ENCODE results near the gene DLG2. TPM values are rescaled to one million over a fixed set of nuclear protein-coding genes. Genes with fewer than 3 reads are reported as not detected.
"Not testable (repeated sequence)": the region's sequence is repeated elsewhere in the genome, so short reads cannot be mapped to it uniquely, and the experiment has no call there.

DLG2 gene
- total and polyA plus RNA-seq, 9 donors: 2.5 to 20.7 (median 12.0) TPM

DNA sequence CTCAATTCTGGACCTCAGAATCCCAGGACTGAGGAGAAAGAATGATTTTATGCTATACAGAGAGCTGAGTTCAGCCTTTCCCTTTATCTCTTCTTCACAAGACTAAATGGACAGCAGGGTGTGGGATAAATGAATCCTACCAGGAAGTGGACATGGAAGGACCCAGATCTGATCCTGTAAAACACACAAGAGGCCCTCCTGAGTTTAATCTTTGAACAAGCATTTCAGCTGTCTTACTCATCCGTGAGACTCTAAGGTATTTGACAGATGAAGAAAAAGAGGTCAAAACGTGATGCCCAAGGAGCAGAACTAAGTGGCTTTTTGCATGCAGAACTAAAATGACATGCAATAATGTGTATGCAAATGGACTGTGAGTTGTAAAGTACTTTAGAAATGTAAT, 511.3 kb downstream of the DLG2 start:
- no peak overlapping the region for H3K27ac ChIP-seq
- H3K36me3 ChIP-seq: no peaks in the 10 kb centered on the region
- H3K9me3 ChIP-seq: no peaks in the 10 kb centered on the region
- no peak overlapping the region for H3K4me3 ChIP-seq
- H3K27me3 ChIP-seq: no peaks in the 10 kb centered on the region
- intact Hi-C loops (cut with DNase I): no loop called here
- no peak for DNase-seq
- 86 to 92% (median 88%) methylated on average over 2 of the region's 2 CpGs for WGBS, 3 donors
- TF ChIP-seq EP300 (IDR thresholded peaks at IDR 0.05): no peak
- TF ChIP-seq, protein P1, sequence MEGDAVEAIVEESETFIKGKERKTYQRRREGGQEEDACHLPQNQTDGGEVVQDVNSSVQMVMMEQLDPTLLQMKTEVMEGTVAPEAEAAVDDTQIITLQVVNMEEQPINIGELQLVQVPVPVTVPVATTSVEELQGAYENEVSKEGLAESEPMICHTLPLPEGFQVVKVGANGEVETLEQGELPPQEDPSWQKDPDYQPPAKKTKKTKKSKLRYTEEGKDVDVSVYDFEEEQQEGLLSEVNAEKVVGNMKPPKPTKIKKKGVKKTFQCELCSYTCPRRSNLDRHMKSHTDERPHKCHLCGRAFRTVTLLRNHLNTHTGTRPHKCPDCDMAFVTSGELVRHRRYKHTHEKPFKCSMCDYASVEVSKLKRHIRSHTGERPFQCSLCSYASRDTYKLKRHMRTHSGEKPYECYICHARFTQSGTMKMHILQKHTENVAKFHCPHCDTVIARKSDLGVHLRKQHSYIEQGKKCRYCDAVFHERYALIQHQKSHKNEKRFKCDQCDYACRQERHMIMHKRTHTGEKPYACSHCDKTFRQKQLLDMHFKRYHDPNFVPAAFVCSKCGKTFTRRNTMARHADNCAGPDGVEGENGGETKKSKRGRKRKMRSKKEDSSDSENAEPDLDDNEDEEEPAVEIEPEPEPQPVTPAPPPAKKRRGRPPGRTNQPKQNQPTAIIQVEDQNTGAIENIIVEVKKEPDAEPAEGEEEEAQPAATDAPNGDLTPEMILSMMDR (IDR thresholded peaks at IDR 0.05): no peak
- TF ChIP-seq POLR2A (IDR thresholded peaks at IDR 0.05): no peak
- no peaks in the 10 kb centered on the region for H3K4me1 ChIP-seq (ENCODE audit: insufficient read depth)

DNA sequence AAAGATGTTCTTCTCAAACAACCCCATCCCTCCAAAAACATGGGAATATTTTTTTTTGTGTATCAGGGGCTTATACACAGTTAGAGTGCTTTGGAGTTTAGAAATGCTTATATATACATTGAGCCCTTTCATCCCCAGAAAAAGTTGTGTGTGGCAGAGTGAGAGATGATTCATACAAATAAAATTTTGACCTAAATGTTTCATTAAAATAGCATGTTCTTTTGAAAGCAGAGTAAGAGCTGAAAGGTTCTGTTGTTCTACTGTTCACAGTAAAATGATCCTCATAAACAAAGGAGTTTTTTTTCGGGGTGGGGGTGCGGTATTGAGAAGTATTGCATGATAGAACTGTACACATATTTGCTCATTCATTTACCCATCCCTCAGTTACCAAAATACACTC, 512.4 kb downstream of the DLG2 start:
- Histone ChIP-seq H3K27ac (no peak overlapping the region), H3K4me3 (no peak overlapping the region), H3K36me3 (no peaks in the 10 kb centered on the region), H3K27me3 (no peaks in the 10 kb centered on the region), H3K9me3 (no peaks in the 10 kb centered on the region), H3K4me1 (ENCODE audit: insufficient read depth) (no peaks in the 10 kb centered on the region)
- TF ChIP-seq, protein P1 (IDR thresholded peaks at IDR 0.05): no peak
- DNase-seq: no peak
- intact Hi-C loops (cut with DNase I): no loop called here
- WGBS, 3 donors: 93 to 95% (median 94%) methylated on average over 2 of the region's 2 CpGs

DNA sequence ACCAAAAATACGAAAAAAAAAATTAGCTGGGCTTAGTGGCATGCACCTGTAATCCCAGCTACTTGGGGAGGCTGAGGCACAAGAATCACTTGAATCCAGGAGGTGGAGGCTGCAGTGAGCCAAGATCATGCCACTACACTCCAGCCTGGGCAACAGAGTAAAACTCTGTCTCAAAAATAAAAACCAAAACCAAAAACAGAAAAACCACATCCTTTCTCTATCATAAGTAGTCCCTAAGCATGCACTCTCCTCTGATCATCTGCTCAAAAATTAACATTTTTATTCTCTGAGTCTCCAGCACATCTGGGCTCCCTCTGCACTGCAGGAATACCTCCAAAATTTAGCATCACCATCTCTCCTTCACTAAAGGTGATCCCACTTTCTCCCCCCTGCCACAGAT, 516.9 kb downstream of the DLG2 start:
- H3K36me3 ChIP-seq; H3K9me3 ChIP-seq; H3K27ac ChIP-seq; H3K27me3 ChIP-seq; intact Hi-C loops (cut with DNase I); DNase-seq; H3K4me3 ChIP-seq; H3K4me1 ChIP-seq (ENCODE audit: insufficient read depth): not testable (repeated sequence)
- WGBS, 3 donors: 85 to 97% (median 85%) methylated on average over 1 of the region's 1 CpG

DNA sequence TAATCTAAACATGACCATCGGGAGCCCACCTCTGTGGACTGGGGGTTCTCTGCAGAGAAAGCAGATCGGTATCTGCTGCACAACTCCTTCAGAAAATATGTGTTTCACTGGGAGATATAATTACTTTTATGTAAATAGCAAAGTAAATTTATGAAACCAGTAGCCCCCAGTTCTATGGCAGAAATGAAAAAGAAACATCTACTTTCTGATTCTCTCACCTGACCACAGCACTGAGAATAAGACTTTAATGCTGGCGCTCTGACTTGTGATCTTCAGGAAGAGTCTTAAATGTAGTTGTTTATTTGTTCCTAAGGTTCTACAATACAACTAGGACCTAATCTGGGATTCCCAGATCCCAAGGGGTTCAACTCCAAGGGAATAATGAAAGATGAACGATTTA, 518.0 kb downstream of the DLG2 start:
- TF ChIP-seq EP300 (IDR thresholded peaks at IDR 0.05) (no peak), POLR2A (IDR thresholded peaks at IDR 0.05) (no peak)
- TF ChIP-seq, protein P1 (IDR thresholded peaks at IDR 0.05): no peak

DNA sequence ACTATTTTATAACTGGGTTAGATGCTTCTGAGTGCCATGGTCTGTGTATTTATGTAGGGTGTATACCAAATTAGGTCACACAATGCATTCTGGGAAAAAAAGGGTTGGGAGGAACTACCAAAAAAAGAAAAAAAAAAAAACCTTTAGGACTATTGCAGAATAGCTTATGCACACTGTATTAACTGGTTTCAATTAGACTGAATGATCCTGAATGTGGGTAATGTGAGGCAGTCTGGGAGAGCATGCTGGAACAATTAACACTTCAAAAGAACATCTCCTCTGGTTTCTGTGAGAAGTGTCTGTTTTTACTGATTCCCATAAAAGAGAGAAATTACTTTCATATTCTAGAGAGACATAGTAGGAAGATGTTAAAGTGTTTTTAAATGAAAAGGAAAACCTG, 521.3 kb downstream of the DLG2 start:
- no peak overlapping the region for H3K4me3 ChIP-seq
- H3K27ac ChIP-seq: no peak overlapping the region
- H3K9me3 ChIP-seq: no peaks in the 10 kb centered on the region
- H3K27me3 ChIP-seq: no peaks in the 10 kb centered on the region
- intact Hi-C loops (cut with DNase I): no loop called here
- H3K4me1 ChIP-seq (ENCODE audit: insufficient read depth): no peaks in the 10 kb centered on the region
- H3K36me3 ChIP-seq: no peaks in the 10 kb centered on the region
- TF ChIP-seq EP300 (IDR thresholded peaks at IDR 0.05) (no peak), POLR2A (IDR thresholded peaks at IDR 0.05) (no peak)
- TF ChIP-seq, protein P1 (IDR thresholded peaks at IDR 0.05): no peak
- DNase-seq: no peak

More for the DNA sequence above, 518.0 kb downstream of the DLG2 start:
- intact Hi-C loops (cut with DNase I): no loop called here
- WGBS, 3 donors: 89 to 95% (median 93%) methylated on average over 4 of the region's 4 CpGs
- H3K27me3 ChIP-seq: no peaks in the 10 kb centered on the region
- no peaks in the 10 kb centered on the region for H3K4me1 ChIP-seq (ENCODE audit: insufficient read depth)
- DNase-seq: no peak
- no peak overlapping the region for H3K27ac ChIP-seq
- no peaks in the 10 kb centered on the region for H3K9me3 ChIP-seq
- H3K36me3 ChIP-seq: no peaks in the 10 kb centered on the region
- no peak overlapping the region for H3K4me3 ChIP-seq

Measured in ovary (tissue), 9 donors.